GM10847 (cell line): ENCODE results near the gene COL4A1.

Experiments
- POLR2A ChIP-seq: IDR thresholded peaks from 2 replicates; pipeline ENCODE4 v1.6.1; 2011; ENCODE audit not compliant: insufficient read length; ENCODE audit errors: extremely low read depth

The COL4A1 gene

GRCh38 chr13:110231348-110232047 lies 75.5 kb downstream of the COL4A1 start:
- no peak for TF ChIP-seq POLR2A

GRCh38 chr13:110230661-110231347 lies 76.2 kb downstream of the COL4A1 start:
- no peak for TF ChIP-seq POLR2A

DNA sequence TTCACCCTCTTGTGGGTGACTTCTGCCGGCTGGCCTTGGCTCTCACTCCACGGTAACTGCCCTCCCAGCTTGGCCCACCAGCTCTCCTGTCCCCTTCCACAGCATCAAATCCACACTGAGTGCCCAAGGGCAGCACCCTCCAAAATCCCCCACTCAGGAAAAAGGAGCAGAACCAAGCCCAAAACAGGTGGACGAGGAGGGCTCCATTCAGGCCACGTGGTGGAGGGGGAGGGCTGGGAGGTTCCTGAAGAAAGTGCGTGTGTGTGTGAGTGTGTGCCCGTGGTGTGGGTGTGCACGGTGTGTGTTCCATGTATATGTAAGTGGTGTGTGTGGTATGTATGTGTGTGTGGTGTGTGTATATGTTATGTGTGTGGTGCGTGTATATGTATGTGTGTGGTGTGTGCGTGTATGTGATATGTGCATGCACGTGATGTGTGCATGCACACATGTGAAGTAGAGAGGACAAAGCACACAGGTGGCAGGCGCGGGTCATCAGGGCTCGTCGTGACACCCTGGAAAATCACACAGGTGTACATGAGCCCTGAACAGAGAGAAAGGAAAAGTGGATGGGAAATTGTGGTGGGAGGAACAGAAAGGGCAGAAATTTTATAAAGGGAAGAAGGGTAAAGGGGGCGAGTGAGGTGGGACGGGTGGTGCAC lies 76.9 kb downstream of the COL4A1 start:
- no peak for TF ChIP-seq POLR2A

DNA sequence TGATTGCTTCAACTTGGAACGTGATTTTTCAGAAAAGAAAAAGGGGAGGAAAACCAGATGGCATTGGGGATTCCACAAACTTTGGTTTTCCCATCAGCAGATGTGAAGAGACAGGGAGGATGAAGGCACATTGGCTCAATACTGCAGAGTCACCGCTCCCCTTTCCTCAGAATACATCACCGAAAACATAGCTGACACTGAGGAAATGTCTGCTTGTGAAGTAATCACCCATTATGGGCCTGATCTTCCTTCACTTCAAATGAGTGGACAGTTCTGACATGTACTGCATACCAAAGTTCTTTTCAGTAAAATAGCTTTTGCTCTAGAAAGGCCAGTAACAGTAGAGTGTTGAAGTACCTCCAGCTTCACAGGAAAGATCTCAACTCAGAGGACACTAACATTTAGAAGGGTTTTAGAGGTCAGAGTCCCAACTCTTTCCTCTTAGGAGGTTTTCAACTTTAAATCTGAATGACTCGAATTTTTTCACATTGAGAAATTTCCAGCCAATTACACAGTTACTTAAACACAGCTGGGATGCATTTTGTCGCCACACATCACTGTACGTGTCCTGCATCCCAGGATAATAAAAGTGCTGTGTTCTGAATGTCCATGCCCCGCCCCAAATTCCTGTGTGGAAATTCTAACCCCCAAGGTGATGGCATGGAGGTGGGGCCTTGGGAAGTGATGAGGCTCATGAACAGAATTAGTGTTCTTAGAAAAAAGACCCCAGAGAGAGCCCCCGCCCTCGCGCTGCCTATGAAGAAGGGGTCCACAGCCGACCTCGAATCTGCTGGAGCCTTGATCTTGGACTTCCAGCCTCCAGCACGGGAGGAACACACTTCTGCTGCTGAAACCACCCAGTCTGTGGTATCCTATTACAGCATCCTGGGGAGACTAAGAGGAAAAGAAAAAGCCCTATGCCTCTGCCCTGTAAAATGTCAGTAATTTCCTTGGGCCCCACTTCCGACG lies 77.7 kb downstream of the COL4A1 start:
- no peak for TF ChIP-seq POLR2A

GRCh38 chr13:110227864-110228643 lies 78.9 kb downstream of the COL4A1 start:
- TF ChIP-seq POLR2A: no peak

DNA sequence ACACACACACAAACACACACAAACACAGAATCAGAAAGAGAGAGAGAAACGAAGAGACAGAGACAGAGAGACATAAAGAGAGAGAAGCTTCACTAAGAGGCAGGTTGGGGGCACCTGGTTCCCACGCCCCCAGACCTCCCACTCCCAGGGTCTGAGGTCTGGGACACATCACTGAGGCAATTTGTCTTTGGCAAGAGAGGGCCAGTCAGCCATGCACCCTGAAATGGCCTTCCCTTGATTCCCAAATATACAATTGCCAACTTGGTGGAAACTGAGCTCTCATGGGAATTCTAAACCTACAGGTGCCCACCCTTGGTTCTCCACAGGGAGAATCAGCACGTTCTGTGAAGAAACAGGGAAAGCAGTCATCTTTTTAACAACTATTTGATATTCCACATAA lies 79.5 kb downstream of the COL4A1 start:
- no peak for TF ChIP-seq POLR2A

DNA sequence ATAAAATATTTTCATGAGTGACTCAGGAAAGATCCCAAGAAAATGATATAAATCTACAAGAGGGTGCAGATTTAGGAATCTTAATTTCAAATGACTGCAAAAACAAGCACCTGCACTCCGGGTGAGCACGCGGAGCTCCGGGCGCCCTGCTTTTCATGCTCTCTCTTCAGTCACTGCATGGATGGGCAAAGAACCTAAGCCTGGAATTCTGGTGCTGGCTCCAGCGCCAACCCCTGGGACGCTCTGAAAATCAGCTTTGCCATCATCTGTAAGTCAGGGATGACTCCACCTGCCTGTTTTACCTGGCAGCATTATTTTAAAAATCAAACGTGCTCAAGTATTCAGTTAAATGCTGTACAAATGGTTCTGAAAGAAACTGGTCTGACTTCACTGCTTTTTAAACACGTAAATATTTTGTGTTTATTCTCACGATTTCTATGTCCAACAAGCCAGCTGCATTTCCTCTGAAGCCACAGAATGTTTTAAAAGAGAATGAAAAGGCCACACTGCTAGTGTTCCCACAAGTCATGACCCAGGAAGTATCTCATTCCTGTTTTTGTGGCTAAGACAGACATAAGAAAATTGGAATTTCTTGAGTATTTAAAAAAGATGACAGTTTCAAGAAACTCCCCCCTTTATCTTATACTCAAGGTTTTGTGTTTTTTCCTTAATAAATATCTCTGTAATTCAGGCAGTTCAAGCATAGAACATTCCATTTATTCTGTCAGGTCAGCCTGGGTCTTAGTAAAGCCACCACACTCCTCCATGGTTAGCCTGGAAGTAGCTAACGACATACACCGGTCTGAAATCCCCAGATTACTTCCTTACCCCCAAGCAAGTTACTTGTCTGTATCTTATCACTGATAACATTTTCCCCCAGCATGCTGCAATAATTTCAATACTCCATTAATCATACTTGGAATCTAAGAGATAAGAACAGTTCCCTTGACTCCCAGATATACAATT lies 81.1 kb downstream of the COL4A1 start:
- TF ChIP-seq POLR2A: no peak

- no peak for TF ChIP-seq POLR2A
These were observed 82.0 kb downstream of the COL4A1 start for GRCh38 chr13:110225003-110225402.

DNA sequence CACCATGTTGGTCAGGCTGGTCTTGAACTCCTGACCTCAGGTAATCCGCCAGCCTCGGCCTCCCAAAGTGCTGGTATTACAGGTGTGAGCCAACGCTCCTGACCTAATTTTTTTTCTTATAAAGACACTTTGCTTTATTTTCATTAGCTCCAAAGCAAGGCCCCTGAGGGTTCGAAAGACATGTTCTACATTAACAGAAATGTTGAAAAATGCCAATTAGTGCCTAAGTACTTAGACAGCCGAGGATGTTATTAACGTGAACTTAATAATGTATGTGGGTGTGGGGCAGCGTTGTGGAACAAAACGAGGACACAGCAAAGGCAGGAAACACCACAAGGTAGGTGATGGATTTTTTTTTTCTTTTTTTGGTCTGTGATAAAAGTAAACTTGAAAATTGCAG lies 82.4 kb downstream of the COL4A1 start:
- no peak for TF ChIP-seq POLR2A

DNA sequence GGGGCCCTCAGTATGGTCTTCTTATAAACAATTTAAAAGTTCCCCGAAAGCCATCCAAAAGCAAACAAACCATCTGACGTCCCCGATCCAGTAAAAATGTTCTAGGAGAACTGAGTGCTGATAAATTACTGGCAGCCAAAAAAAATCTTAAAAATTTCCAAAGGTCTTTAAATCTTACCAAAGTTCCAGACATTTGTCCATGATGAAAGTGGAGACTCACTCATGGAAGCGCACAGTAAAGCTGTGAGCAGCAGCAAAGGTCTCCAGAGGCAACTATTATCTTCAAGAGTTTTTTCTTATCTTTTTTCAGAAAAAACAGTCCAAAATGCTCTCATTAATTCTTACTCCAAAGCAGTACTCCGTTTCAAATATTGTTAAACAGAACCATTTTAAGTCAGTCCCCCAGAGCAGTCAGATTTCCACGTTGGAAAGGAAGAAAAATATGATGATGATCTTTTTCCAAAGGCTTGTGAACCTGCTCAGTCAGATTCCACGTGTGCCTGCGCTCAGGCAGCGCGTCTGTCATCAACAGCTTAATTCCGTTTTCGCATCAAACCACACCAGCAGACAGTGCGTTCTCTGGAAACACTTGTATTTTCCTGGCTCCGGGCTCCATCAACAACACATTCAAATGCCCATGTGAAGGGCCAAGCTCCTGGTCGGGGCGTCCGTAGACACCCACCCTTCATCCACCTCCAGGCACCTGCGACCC lies 85.4 kb downstream of the COL4A1 start:
- no peak for TF ChIP-seq POLR2A

DNA sequence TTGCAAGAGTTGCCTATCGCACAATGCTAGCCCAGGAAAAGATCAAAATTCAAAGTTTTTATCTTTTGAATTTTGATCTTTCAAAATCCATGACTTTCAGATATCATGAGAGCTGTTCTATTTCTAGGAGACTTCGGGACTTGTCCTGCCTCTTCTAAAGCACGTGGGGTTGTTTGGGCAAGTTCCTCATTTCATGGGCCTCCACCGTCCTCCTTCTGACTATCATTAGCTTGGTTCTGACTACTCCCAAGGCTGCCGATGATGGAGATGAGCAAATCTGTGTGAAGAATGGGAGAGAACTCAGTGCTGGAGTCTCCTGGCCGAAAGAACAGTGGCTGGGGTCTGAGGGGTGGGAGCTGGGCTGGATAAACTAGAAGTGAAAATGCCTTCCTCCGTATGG lies 86.5 kb downstream of the COL4A1 start:
- no peak for TF ChIP-seq POLR2A

DNA sequence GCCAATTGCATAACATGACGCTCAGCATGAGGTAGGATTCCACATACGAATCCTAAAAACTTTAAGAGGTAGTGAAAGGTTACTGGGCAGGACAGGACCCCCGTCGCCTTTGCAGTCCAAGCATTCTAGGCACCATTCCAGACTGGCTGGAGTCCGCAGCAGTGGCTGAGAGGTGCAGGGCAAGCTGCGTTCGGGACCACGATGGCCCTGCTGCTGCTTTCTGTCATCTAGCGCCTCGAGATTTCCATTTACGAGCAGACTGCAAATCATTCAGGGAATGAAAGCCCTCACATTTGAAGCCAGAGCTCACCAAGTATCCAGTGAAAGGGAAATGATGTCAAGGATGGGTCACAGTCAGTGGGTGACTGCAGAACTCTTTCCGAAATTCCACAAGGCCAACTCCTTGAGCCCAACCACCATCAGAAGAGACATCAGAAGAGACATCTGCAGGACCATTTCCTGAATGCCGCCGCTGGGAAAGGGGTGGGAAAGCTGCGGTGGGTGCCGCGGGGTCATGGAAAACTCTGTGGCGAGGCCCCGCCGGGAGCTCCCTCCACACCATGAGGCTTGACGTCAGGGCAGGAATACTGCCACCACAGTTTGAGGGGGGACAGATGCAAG lies 88.3 kb downstream of the COL4A1 start:
- no peak for TF ChIP-seq POLR2A
